ENCODE results near the gene BRD4. TPM values are rescaled to one million over a fixed set of nuclear protein-coding genes. Genes with fewer than 3 reads are reported as not detected.

BRD4 gene
- total and polyA plus RNA-seq, 11 donors = 31.1 to 78.9 (median 61.8) TPM

- intact Hi-C loops (cut with DNase I) = loop anchor here in 9 of 10 donors (2.0 to 10.0 kb wide), 11 partner anchors 62 to 292 kb away; partner anchors contain the start of genes BRD4 (in 4 of the 9), AKAP8 (in 2 of the 9), AKAP8L (in 1 of the 9) and SYDE1 (in 1 of the 9)
- no peak for DNase-seq
- H3K27me3 ChIP-seq = no peaks in the 10 kb centered on the region
- peaks cover 3 to 68% (median 60%) of the 10 kb centered on the region in 12 donors for H3K4me1 ChIP-seq
- TF ChIP-seq POLR2A (IDR thresholded peaks at IDR 0.05) = no peak
- no peak for TF ChIP-seq CTCF (IDR thresholded peaks at IDR 0.05)
- WGBS, 4 donors = 67 to 82% (median 71%) methylated on average over 21 to 26 of the region's 26 CpGs
- H3K27ac ChIP-seq = peak overlapping the region; percentile 19 to 84 (median 56)
- H3K36me3 ChIP-seq = peaks cover 0 to 96% (median 87%) of the 10 kb centered on the region in 9 donors
- no peak overlapping the region for H3K4me3 ChIP-seq
- ATAC-seq = peak in 1 of 4 donors; percentile 5
- H3K9me3 ChIP-seq = no peaks in the 10 kb centered on the region
Measured at GRCh38 chr19:15265214-15265849, 67.0 kb downstream of the BRD4 start.

GRCh38 chr19:15264933-15265206 is 67.5 kb downstream of the BRD4 start:
- peaks cover 3 to 63% (median 56%) of the 10 kb centered on the region in 12 donors for H3K4me1 ChIP-seq

GRCh38 chr19:15264061-15264932 is 68.0 kb downstream of the BRD4 start:
- peak overlapping the region in 11 of 12 donors; percentile 3 to 84 (median 55) for H3K27ac ChIP-seq
- 51 to 62% (median 58%) methylated on average over 10 to 28 of the region's 28 CpGs for WGBS, 4 donors
- no peak overlapping the region for H3K4me3 ChIP-seq
- intact Hi-C loops (cut with DNase I) = loop anchor here in 8 of 10 donors (2.0 to 10.0 kb wide), 10 partner anchors 68 to 293 kb away; partner anchors contain the start of genes AKAP8 (in 4 of the 8), BRD4 (in 2 of the 8), AKAP8L (in 1 of the 8) and SYDE1 (in 1 of the 8)
- DNase-seq (peak; percentile 70 to 86 (median 75)), ATAC-seq (peak in 3 of 4 donors; percentile 24 to 46 (median 25))
- no peaks in the 10 kb centered on the region for H3K9me3 ChIP-seq
- H3K4me1 ChIP-seq = peaks cover 3 to 59% (median 52%) of the 10 kb centered on the region in 12 donors
- TF ChIP-seq CTCF (IDR thresholded peaks at IDR 0.05) (peak; percentile 68 to 85 (median 78)), POLR2A (IDR thresholded peaks at IDR 0.05) (no peak)
- no peaks in the 10 kb centered on the region for H3K27me3 ChIP-seq
- peaks cover 0 to 100% (median 90%) of the 10 kb centered on the region in 9 donors for H3K36me3 ChIP-seq

More at GRCh38 chr19:15264933-15265206, 67.5 kb downstream of the BRD4 start:
- DNase-seq = no peak
- no peak overlapping the region for H3K4me3 ChIP-seq
- ATAC-seq = no peak
- H3K27me3 ChIP-seq = no peaks in the 10 kb centered on the region
- H3K9me3 ChIP-seq = no peaks in the 10 kb centered on the region
- intact Hi-C loops (cut with DNase I) = loop anchor here (2.0 to 10.0 kb wide), 12 partner anchors 62 to 292 kb away; partner anchors contain the start of genes AKAP8 (in 5 of the 10), BRD4 (in 5 of the 10), AKAP8L (in 1 of the 10) and SYDE1 (in 1 of the 10)
- H3K36me3 ChIP-seq = peaks cover 0 to 96% (median 87%) of the 10 kb centered on the region in 9 donors
- H3K27ac ChIP-seq = peak overlapping the region in 11 of 12 donors; percentile 12 to 84 (median 56)
- 86 to 100% (median 95%) methylated on average over 1 of the region's 1 CpG for WGBS, 4 donors
- TF ChIP-seq POLR2A (IDR thresholded peaks at IDR 0.05) (no peak), CTCF (IDR thresholded peaks at IDR 0.05) (no peak)
